ENCODE data around the gene PTPRO.

The PTPRO gene

GRCh38 chr12:15446807-15447206 is 124.5 kb downstream of the PTPRO start:
- no peak for DNase-seq (ENCODE audit: low read depth, low spot score)

- no peak for DNase-seq (ENCODE audit: low read depth, low spot score)
Observed at GRCh38 chr12:15453613-15454012, 131.3 kb downstream of the PTPRO start.

GRCh38 chr12:15458008-15458407 is 135.7 kb downstream of the PTPRO start:
- no peak for DNase-seq (ENCODE audit: low read depth, low spot score)

GRCh38 chr12:15468911-15469310 is 146.6 kb downstream of the PTPRO start:
- DNase-seq (ENCODE audit: low read depth, low spot score): no peak

GRCh38 chr12:15469356-15469755 is 147.0 kb downstream of the PTPRO start:
- no peak for DNase-seq (ENCODE audit: low read depth, low spot score)

- DNase-seq (ENCODE audit: low read depth, low spot score): no peak
Observed at GRCh38 chr12:15472036-15472435, 149.7 kb downstream of the PTPRO start.

- no peak for DNase-seq (ENCODE audit: low read depth, low spot score)
Observed at GRCh38 chr12:15474766-15475165, 152.5 kb downstream of the PTPRO start.

- no peak for DNase-seq (ENCODE audit: low read depth, low spot score)
Observed at GRCh38 chr12:15477761-15478160, 155.5 kb downstream of the PTPRO start.

GRCh38 chr12:15481846-15482245 is 159.5 kb downstream of the PTPRO start:
- DNase-seq (ENCODE audit: low read depth, low spot score): no peak

GRCh38 chr12:15485466-15485865 is 163.2 kb downstream of the PTPRO start:
- DNase-seq (ENCODE audit: low read depth, low spot score): no peak

GRCh38 chr12:15486859-15487258 is 164.6 kb downstream of the PTPRO start:
- DNase-seq (ENCODE audit: low read depth, low spot score): no peak

GRCh38 chr12:15488481-15488880 is 166.2 kb downstream of the PTPRO start:
- DNase-seq (ENCODE audit: low read depth, low spot score): no peak

GRCh38 chr12:15494329-15495046 is 172.2 kb downstream of the PTPRO start:
- DNase-seq (ENCODE audit: low read depth, low spot score): no peak

GRCh38 chr12:15495746-15496145 is 173.4 kb downstream of the PTPRO start:
- DNase-seq (ENCODE audit: low read depth, low spot score): no peak

- no peak for DNase-seq (ENCODE audit: low read depth, low spot score)
Observed at GRCh38 chr12:15496738-15497137, 174.4 kb downstream of the PTPRO start.

- DNase-seq (ENCODE audit: low read depth, low spot score): no peak
Observed at GRCh38 chr12:15497671-15498292, 175.5 kb downstream of the PTPRO start.

GRCh38 chr12:15502211-15502610 is 179.9 kb downstream of the PTPRO start:
- no peak for DNase-seq (ENCODE audit: low read depth, low spot score)

GRCh38 chr12:15505616-15506015 is 183.3 kb downstream of the PTPRO start:
- no peak for DNase-seq (ENCODE audit: low read depth, low spot score)

GRCh38 chr12:15515010-15515409 is 192.7 kb downstream of the PTPRO start:
- no peak for DNase-seq (ENCODE audit: low read depth, low spot score)

- DNase-seq (ENCODE audit: low read depth, low spot score): no peak
Observed at GRCh38 chr12:15520083-15520482, 197.8 kb downstream of the PTPRO start.

GRCh38 chr12:15520844-15521243 is 198.5 kb downstream of the PTPRO start:
- DNase-seq (ENCODE audit: low read depth, low spot score): no peak

GRCh38 chr12:15522574-15523187 is 200.4 kb downstream of the PTPRO start:
- DNase-seq (ENCODE audit: low read depth, low spot score): no peak

- no peak for DNase-seq (ENCODE audit: low read depth, low spot score)
Observed at GRCh38 chr12:15525441-15525840, 203.1 kb downstream of the PTPRO start.
